HepG2 (cell line): ENCODE measurements around the gene TMEM61. TPM values are rescaled to one million over a fixed set of nuclear protein-coding genes. Genes with fewer than 3 reads are reported as not detected.
A peak's percentile ranks its signal among the peaks of the same experiment; 100 is the strongest.

Experiments
- ATAC-seq: fragments of 200-7000 bp; cut with Tn5 transposase; 3 replicates; pipeline ENCODE4 v1.9.1; 2020; ENCODE audit warnings: mild to moderate bottlenecking, moderate library complexity
- BruUV-seq: library from RNA; stranded (reverse); fragments of 400-500 nt; replicated peaks from 2 replicates; lab custom pipeline; 2021; lab: Mats Ljungman, UMichigan
- CTCF ChIA-PET: fragments of 300-600 bp; formaldehyde crosslinking; extraction: SDS; loops from one replicate; lab custom pipeline; 2021; ENCODE audit warnings: low total read pairs, inconsistent platforms, low intra/inter-chr PET ratio; lab: Yijun Ruan, JAX
- POLR2A ChIA-PET: fragments of 350-600 bp; sonication (Branson Sonifier 250); formaldehyde crosslinking; loops from one replicate; lab custom pipeline; 2020; ENCODE audit warnings: antibody characterized with exemption, inconsistent platforms; lab: Yijun Ruan, JAX
- DNase-seq: peaks from one replicate; pipeline ENCODE4 v3.0.0-alpha.2; 2015; ENCODE audit warnings: low spot score
- FAIRE-seq: peaks from 3 replicates; lab custom pipeline; 2011; peaks lifted over from hg19 to GRCh38; lab: Jason Lieb, UNC
- H2AFZ ChIP-seq: one replicate; pipeline ENCODE4 v1.6.1; 2011; ENCODE audit warnings: low read length, inconsistent platforms
- H3K27ac ChIP-seq: fragments of 300-600 bp; 3 replicates; pipeline ENCODE4 v1.8.0; 2011; ENCODE audit warnings: mixed run types, mild to moderate bottlenecking, mixed read lengths, low read length, inconsistent platforms; ENCODE audit not compliant: insufficient read depth; ENCODE audit errors: extremely low read length
- H3K27me3 ChIP-seq, 2 experiments: fragments of 200-600 bp in 1 of 2; 2 replicates in 1 of 2; 3 replicates in 1 of 2; pipeline versions ENCODE4 v1.6.0 to v1.8.0; 2011; ENCODE audit warnings: low read length in 2 of 2, mild to moderate bottlenecking in 2 of 2, moderate library complexity in 2 of 2, inconsistent platforms in 1 of 2; ENCODE audit not compliant: insufficient read depth in 2 of 2, control insufficient read depth in 1 of 2
- H3K36me3 ChIP-seq, 2 experiments: fragments of 200-600 bp in 1 of 2; replicated peaks in 1 of 2; 2 replicates in 1 of 2; 3 replicates in 1 of 2; pipeline versions ENCODE4 v1.5.1 to v1.8.0; 2011; ENCODE audit warnings: low read length in 2 of 2, inconsistent platforms in 1 of 2; ENCODE audit not compliant: insufficient read depth in 2 of 2, control insufficient read depth in 1 of 2
- H3K4me1 ChIP-seq: 2 replicates; pipeline ENCODE4 v1.5.1; 2012; ENCODE audit warnings: low read length, inconsistent platforms; ENCODE audit not compliant: insufficient read depth
- H3K4me2 ChIP-seq: 2 replicates; pipeline ENCODE4 v1.6.0; 2011; ENCODE audit warnings: low read depth, low read length, inconsistent platforms
- H3K4me3 ChIP-seq, 3 experiments: fragments of 200-600 bp in 1 of 3; sonication (generic), shearing (Covaris generic) in 1 of 3; replicated peaks in 1 of 3; 2 replicates each; pipeline ENCODE4 v1.5.1; 2011 to 2016; ENCODE audit warnings: low read length in 3 of 3, inconsistent platforms in 2 of 3, low read depth in 2 of 3, mild to moderate bottlenecking in 2 of 3, control low read depth in 1 of 3, mixed read lengths in 1 of 3; ENCODE audit not compliant: insufficient read depth in 1 of 3
- H3K79me2 ChIP-seq: one replicate; pipeline ENCODE4 v1.6.1; 2011; ENCODE audit warnings: low read length, inconsistent platforms; ENCODE audit not compliant: insufficient read depth
- H3K9ac ChIP-seq: 2 replicates; pipeline ENCODE4 v1.6.0; 2011; ENCODE audit warnings: mild to moderate bottlenecking, low read depth, low read length, inconsistent platforms; ENCODE audit not compliant: insufficient read depth
- H3K9me3 ChIP-seq: 2 replicates; pipeline ENCODE4 v1.5.1; 2012; ENCODE audit warnings: mild to moderate bottlenecking, low read length
- H4K20me1 ChIP-seq: 2 replicates; pipeline ENCODE4 v1.6.0; 2011; ENCODE audit warnings: inconsistent platforms, mild to moderate bottlenecking, low read length, moderate library complexity; ENCODE audit not compliant: insufficient read depth
- ARNTL ChIP-seq: sonication (generic); formaldehyde crosslinking; IDR thresholded peaks from 2 replicates; pipeline ENCODE4 v1.4.0; 2020; ENCODE audit warnings: mild to moderate bottlenecking, missing genetic modification reagents
- ESRRA ChIP-seq: sonication (generic); formaldehyde crosslinking; IDR thresholded peaks from 2 replicates; pipeline ENCODE4 v1.5.1; 2020; ENCODE audit warnings: mild to moderate bottlenecking, low read depth, missing genetic modification reagents
- GABPB1 ChIP-seq: IDR thresholded peaks from 2 replicates; pipeline ENCODE4 v1.6.1; 2016; ENCODE audit warnings: mild to moderate bottlenecking, missing genetic modification reagents, moderate library complexity, missing compliant biosample characterization
- HDAC1 ChIP-seq: sonication (generic); formaldehyde crosslinking; IDR thresholded peaks from 2 replicates; pipeline ENCODE4 v1.5.1; 2020; ENCODE audit warnings: mild to moderate bottlenecking, missing genetic modification reagents
- IKZF5 ChIP-seq: IDR thresholded peaks from 2 replicates; pipeline ENCODE4 v1.6.1; 2018; ENCODE audit warnings: missing genetic modification reagents, mild to moderate bottlenecking, missing compliant biosample characterization
- PHB2 ChIP-seq: fragments of 450-650 bp; IDR thresholded peaks from 2 replicates; pipeline ENCODE4 v1.6.1; 2018; ENCODE audit not compliant: partially characterized antibody
- POGK ChIP-seq: sonication (generic); formaldehyde crosslinking; conservative IDR thresholded peaks from 2 replicates; pipeline ENCODE4 v1.8.0; 2022; ENCODE audit warnings: mild to moderate bottlenecking, moderate library complexity, missing genetic modification reagents
- STAT6 ChIP-seq: sonication (generic); formaldehyde crosslinking; IDR thresholded peaks from 2 replicates; pipeline ENCODE4 v1.4.0; 2020; ENCODE audit warnings: missing genetic modification reagents, mild to moderate bottlenecking, borderline replicate concordance
- TOPORS ChIP-seq: sonication (generic); formaldehyde crosslinking; IDR thresholded peaks from 2 replicates; pipeline ENCODE4 v1.8.0; 2023; ENCODE audit warnings: mild to moderate bottlenecking, missing genetic modification reagents
- ZMYM3 ChIP-seq: sonication (generic); formaldehyde crosslinking; IDR thresholded peaks from 2 replicates; pipeline ENCODE4 v1.5.1; 2020; ENCODE audit warnings: mild to moderate bottlenecking, missing genetic modification reagents
- ZNF331 ChIP-seq: sonication (generic); formaldehyde crosslinking; IDR thresholded peaks from 2 replicates; pipeline ENCODE4 v1.4.0; 2020; ENCODE audit warnings: missing genetic modification reagents
- ZNF414 ChIP-seq: sonication (generic); formaldehyde crosslinking; IDR thresholded peaks from 2 replicates; pipeline ENCODE4 v1.5.0; 2020; ENCODE audit warnings: missing genetic modification reagents
- ZNF547 ChIP-seq: sonication (generic); formaldehyde crosslinking; IDR thresholded peaks from 2 replicates; pipeline ENCODE4 v1.5.1; 2020; ENCODE audit warnings: mild to moderate bottlenecking, missing genetic modification reagents
- ZSCAN9 ChIP-seq: IDR thresholded peaks from 2 replicates; pipeline ENCODE4 v1.6.1; 2016; ENCODE audit warnings: borderline replicate concordance
- WGBS: methylation state at CpG from one replicate; pipeline ENCODE4 v1.1.6; 2017; ENCODE audit warnings: low lambda C conversion rate; 5-methylcytosine and 5-hydroxymethylcytosine counted together
- in situ Hi-C: cut with HindIII; loops from 2 replicates; pipeline ENCODE4 v1.10.0; 2017; ENCODE audit warnings: low pct_unique_long_range_greater_than_20kb; ENCODE audit not compliant: extremely low pct_ligation_motif_present
- intact Hi-C: fragments of 100-400 bp; cut with micrococcal nuclease; formaldehyde crosslinking; loops from one replicate; pipeline ENCODE4 v1.10.0; 2022; ENCODE audit not compliant: unreplicated experiment
- polyA plus RNA-seq, 8 experiments: library from polyadenylated mRNA; depleted of rRNA in 3 of 8; stranded (reverse) in 7 of 8; unstranded in 1 of 8; fragments of >200 nt; fragmentation: Illumina TruSeq in 4 of 8; extraction: Trizol in 4 of 8; gene quantifications; 2 replicates each; pipeline versions ENCODE4 v1.2.1 to v1.2.3, GENCODE V29; 2011 to 2016; ENCODE audit warnings: low read depth in 4 of 8, missing spikeins in 1 of 8, mixed read lengths in 1 of 8; ENCODE audit not compliant: insufficient read depth in 1 of 8
- total RNA-seq, 5 experiments: library from RNA; depleted of rRNA; stranded (reverse); fragments of >200 nt; fragmentation: Illumina TruSeq; extraction: Trizol; gene quantifications; 2 replicates each; pipeline ENCODE4 v1.2.3, GENCODE V29; 2016; ENCODE audit warnings: low read depth in 1 of 5

TMEM61 gene
- total and polyA plus RNA-seq, 2 of the 13 experiments (the other 11 are each of a cell fraction or from before 2014, with no cell fraction given) = not detected

GRCh38 chr1:55040933-55041494 is 60.6 kb downstream of the TMEM61 start:
- no TSS peak for BruUV-seq
- peaks cover 3 to 19% of the 10 kb centered on the region in 2 experiments for H3K36me3 ChIP-seq
- FAIRE-seq (peak; percentile 18), ATAC-seq (no peak), DNase-seq (no peak)
- peaks cover 66% of the 10 kb centered on the region for H3K79me2 ChIP-seq
- H3K4me1 ChIP-seq = peaks cover 75% of the 10 kb centered on the region
- in situ Hi-C loops = no loop called here
- CTCF ChIA-PET = no interaction called here
- WGBS = 11% methylated on average over 3 of the region's 5 CpGs
- H3K4me2 ChIP-seq = peak overlapping the region; percentile 94
- H3K4me3 ChIP-seq = peak overlapping the region; percentile 69 to 87 (median 76)
- peak overlapping the region; percentile 77 for H3K9ac ChIP-seq
- peak overlapping the region; percentile 82 for H3K27ac ChIP-seq
- intact Hi-C loops = no loop called here
- H3K27me3 ChIP-seq = no peaks in the 10 kb centered on the region; a peak in 1 of 5 replicates
- H2AFZ ChIP-seq = no peak overlapping the region
- POLR2A ChIA-PET = interaction anchor here (1.6 kb wide), 1 partner anchor 9 kb away, joined by 5 read pairs; no protein-coding TSS in a partner anchor
- H3K9me3 ChIP-seq = no peaks in the 10 kb centered on the region
- peaks cover 42% of the 10 kb centered on the region for H4K20me1 ChIP-seq
- TF ChIP-seq HDAC1 (CRISPR knock-in tag) (no peak), STAT6 (CRISPR knock-in tag) (no peak), GABPB1 (CRISPR knock-in tag) (0 out of 2 replicates have a peak, but pooled peaks have one; percentile 1), ZNF414 (no peak), ARNTL (CRISPR knock-in tag) (no peak), ZMYM3 (no peak), ZNF547 (CRISPR knock-in tag) (no peak), PHB2 (no peak), IKZF5 (CRISPR knock-in tag) (no peak), ZSCAN9 (no peak), ESRRA (CRISPR knock-in tag) (no peak), ZNF331 (CRISPR knock-in tag) (no peak), POGK (CRISPR knock-in tag) (no peak), TOPORS (0 out of 2 replicates have a peak, but pooled peaks have one; percentile 21)
